Activated gamma-delta T cell (primary cell): Measurements from ENCODE around the gene MAML3.

Experiments used
- DNase-seq: peaks from one replicate; lab custom pipeline; 2025; lab: John Stamatoyannopoulos, UW

MAML3 gene

GRCh38 chr4:140071806-140072205 lies 82.2 kb downstream of the MAML3 start:
- DNase-seq: no peak

DNA sequence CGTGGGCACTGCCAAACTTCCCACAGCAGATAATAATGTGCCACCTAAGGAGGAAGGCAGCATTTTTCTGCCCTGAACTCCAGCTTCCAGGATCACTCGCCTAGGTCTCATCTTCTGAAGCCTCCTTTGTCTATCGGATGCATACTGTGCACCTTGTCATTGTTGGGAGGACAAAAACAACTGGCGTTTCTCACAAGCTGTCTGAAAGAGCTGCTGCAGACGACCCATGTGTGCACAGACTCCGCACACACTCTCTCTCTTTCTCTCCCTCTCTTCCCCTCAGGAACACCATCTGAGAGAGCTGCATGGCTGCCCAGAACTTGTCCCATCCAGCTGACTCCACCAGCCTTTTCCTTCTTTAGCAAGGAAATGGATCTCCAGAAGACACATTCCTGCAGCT lies 83.0 kb downstream of the MAML3 start:
- DNase-seq: no peak

GRCh38 chr4:140070366-140070765 lies 83.6 kb downstream of the MAML3 start:
- DNase-seq: no peak

- no peak for DNase-seq
These were observed 84.9 kb downstream of the MAML3 start for GRCh38 chr4:140069066-140069465.

DNA sequence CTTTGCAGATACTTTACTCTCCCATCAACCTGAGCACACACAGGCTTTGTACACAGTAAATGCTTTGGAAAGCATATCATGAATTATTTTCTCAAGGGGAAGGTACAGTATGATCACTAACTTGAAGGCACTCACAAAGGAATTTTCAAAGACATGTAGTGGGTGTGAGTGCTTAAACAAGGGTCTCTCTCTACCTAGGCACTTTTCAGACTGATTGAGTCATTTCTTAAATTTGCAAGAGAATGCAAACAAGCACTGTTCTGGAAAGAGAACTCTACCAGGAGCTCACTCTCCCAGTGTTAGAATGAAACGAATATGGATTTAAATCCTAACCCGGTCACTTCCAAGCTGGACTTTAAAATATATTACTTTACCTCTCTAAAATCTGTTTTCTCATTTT lies 85.7 kb downstream of the MAML3 start:
- no peak for DNase-seq

DNA sequence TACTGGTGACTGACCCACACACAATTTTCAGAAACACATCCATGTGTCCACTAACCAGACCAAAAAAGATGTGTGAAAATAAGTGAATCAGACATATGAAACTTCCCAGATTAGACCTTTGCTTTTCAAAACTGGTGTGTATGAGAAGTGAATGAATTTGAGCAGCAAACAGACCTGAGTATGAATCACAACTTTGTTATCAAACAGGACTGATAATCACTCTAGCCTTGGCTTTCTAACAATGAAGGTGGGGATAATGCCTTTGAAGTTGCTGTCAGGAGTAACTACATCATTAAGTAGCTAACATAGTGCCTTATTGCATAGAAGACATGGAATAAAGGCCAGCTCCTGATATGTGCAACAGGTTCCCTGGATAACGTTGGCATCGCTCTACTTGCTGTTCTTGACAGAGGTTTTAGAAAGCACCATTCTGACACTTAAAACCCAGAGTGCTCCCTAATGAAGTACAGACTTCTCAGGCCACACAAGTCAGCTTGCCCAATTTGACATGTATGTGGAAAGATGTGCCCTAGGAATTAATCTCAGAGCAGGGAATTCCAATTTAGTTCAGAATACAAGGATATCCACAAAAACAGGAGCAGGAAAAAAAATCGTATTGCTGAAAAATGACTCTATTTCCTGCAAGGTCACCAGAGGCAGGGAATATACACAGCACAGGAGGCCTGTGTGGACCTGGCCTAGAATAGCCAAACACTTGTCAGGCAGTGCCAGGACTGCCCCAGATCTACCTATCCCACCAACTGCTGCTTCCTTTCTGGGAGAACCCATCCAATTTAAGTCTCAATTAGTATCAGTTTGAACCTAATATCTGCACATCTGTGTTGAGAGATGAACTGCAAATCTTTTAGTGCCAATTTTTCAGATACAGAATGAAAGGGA lies 87.7 kb downstream of the MAML3 start:
- DNase-seq: no peak

DNA sequence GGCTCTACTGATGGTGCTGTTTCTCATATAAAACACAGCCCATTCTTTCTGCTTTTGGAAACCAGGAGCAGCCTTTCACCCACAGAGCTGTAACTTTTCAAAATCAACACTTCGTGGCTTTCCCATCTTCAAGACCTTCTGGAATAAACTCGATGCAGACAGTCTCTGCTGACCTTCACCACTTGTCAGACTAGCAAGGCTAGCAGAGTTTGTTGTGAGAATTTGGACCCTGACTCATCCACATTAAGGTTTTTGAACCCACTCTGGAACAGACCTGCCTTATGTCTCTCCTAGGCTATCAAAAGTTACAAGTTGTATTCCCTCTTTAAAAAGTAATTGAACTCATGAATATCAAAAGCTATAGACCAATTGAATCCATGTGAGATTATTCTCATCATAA lies 88.6 kb downstream of the MAML3 start:
- no peak for DNase-seq

DNA sequence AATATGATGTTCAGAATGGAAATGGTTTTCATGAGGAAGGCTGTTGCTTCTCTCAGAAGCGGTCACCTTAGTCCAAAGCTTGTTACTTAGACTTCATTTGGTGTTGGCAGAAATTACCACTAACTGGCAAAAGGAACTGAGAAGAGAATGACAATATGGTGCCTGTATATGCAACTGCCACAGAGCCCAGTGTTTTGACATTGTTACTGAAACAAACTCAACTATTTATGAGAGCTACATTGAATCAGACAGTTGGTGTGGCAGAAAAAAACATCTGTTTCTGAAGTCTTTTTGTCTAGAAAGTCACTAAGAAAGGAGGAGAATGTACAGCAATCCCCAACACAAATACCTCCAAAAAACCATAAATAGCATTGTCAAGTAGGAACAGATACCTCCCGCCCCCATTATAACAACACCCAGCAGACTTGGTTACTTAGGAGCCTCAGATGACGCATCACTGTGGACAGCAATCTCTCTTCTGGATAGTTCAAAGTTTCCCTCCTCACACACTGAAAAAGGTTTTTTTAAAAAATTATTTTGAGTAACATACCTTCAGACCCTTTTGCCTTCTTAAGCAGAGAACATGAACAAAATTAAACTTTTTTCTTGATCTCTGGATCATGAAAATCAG lies 92.2 kb downstream of the MAML3 start:
- no peak for DNase-seq

DNA sequence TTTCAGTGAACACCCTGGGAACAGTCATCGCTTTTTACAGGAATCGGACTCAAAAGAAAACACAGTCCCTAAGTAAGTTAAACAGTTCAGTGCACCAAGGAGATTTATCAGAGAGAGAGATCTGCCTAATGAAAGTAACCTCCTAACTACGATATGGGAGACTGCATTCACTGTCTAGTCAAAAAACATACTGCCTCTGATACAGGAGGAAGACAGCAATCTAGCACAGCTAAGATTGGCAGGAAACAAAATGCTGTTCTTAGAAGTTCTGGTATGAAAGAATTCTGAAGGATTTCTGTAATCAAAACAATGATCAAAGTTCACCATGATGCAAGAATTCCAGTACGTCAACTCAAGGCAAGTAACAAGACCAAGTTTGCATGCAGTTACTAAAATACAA lies 92.8 kb downstream of the MAML3 start:
- no peak for DNase-seq

DNA sequence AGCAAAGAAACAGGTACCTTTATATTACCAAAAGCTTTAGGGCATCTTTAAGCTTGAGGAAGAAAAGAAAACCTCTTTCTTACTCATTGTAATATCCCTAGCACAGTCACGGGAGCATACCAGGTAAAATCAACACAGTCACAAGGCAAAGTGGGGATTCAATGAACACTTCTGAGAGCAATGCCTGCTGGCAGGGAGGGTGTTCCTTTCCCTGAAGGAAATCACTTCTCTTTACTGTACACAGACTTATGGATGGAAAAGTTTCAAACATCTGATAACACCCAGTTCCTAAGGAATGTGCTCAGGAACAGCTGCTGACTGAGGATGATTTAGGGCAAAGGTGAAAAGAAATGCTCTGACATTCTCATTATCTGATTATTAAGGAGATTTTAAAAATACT lies 94.8 kb downstream of the MAML3 start:
- no peak for DNase-seq

DNA sequence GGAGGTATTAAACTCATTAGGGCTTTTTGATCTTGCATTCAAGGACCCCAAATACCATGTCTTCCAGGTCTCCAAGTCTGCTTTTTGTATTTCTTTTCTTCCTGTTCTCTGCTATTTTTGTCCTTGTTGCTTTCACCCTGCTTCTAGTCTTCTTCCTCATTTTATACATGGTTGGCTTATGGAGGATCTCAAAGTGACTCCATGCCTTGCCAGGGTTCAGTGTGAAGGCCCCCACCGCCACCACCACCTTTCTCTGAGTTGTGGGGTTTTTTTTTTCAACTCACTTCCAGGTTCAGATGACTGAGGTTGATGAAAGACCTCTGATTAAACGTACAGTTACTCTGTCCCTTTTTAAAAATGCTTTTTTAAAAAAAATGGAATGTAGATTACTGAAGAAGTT lies 96.3 kb downstream of the MAML3 start:
- no peak for DNase-seq

GRCh38 chr4:140056015-140056414 lies 98.0 kb downstream of the MAML3 start:
- no peak for DNase-seq

GRCh38 chr4:140054861-140055260 lies 99.1 kb downstream of the MAML3 start:
- no peak for DNase-seq

GRCh38 chr4:140053185-140053584 lies 100.8 kb downstream of the MAML3 start:
- DNase-seq: no peak

DNA sequence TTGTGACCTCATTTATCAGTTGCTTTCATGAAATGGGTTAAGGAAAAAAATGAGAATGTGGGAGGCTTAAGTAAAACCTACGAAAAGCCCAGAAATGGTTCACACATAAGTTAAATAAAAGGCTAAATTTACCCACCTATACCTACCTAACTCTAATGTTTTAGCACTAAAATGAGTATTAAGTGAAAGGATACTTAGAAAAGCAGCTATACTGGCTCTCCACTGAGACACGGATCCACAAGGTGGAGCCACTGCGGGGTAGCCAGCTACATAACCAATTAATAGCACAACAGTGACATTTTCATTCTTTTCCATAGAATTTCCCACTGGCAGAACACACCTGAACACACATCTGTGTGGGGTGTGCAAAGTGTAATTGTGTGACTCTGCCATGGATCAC lies 101.9 kb downstream of the MAML3 start:
- DNase-seq: no peak

DNA sequence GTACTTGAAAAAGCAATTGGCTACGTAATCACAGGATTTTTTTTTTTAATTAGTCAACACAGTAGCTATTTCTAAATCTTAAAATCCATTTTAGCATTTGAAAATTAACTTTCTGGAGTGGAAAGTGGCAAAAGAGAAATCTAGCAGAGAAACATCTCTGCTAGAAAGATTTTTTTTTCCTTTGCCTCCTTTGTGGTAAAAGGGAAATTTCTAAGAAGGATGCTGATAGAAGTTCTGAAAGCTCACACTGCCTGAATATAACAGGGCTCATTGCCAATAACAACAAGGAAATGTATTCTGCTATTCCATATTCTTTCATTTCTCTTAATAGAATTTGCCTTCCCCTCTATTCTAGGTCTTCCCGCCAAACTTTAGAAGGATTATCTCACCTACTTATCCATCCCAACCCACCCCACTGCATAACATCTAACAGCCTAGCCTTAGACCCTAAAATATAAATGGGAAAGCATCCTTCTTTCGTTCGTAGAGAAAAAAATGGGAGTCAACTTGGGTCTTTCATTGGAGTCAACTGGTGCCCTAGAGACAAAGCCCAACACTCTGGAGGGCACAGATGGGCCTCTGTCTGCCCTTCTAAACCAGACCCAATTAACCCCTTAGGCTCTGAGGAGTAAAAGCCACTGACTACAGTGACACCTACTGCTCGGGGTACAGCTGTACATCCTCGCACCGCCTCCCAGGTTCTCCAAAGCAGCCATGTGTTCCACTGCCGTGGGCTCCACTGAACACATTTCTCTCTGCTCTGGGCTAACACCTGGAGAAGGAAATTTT lies 103.9 kb downstream of the MAML3 start:
- DNase-seq: no peak

- DNase-seq: no peak
These were observed 104.7 kb downstream of the MAML3 start for GRCh38 chr4:140049024-140049848.

DNA sequence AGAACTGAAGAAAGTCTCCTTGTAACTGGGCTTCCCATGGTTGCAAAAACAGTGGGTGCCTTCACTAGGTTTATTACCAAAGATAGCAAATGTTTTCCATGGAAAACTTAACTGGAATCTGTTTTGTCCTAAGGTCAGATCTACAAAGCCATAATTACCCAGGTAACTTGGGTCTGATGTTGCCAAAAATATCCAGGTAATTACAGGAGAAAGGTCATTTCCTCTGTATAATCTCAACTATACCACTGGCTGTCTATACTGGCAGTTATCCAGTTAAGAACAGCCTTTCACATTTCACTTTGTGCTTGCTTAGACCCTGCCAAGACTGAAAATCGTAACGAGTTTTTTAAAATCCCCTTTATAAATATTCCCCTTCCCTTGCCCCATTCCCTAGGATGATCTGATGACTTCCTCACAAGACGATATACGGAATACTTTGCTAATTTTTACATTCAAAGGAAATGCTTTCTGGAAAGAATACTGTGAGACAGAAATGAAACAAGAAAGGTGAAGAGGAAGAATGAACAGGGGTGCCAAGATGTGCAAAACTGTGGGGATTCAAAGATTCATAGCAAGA lies 105.5 kb downstream of the MAML3 start:
- DNase-seq: no peak

GRCh38 chr4:140047786-140048185 lies 106.2 kb downstream of the MAML3 start:
- no peak for DNase-seq

DNA sequence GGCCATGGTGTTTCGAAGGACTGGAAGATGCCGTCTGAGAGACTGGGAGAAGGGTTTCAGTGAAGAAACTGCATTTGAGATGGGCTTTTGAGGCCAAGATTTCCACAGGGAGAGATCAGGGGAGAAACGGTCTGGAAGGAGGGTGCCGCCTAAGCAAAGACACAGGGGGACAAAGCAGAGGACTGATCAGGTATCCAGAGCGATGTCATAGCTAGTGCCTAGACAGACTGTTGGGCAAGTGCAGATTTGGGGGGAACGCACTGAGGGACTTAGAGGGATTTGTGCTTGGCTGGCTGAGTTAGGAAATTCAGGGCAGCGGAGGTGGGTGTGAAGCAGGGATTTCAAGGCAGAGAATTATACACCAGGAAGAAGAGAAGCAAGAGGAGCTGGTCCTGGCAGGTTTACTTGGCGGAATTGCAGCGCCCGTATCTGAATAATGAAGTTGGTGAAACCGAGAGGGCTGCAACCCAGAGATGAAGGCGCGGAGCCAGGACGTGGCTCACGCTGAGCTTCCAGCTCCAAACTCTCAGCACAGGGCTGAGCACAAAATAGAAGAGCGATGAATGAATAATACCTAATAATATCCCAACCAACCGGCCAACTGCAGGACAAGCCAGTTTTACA lies 106.9 kb downstream of the MAML3 start:
- no peak for DNase-seq

DNA sequence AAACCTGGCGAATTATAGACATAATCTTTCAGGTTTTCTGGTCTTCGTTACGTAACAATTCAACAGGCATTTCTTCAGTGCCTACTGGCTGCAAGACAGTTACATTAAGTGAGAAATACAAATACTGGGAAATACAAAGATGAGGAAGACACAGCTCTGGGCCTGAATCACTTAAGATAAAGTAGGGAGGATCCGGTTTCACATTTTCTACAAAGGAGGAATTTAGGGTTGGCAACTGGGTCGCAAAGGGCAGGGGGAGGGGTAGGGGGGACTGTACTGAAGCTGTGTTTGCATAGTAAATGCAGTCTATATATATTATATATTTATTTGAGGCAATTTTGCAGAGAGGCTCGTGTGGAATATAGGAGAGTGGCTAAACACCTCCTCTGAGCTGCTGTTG lies 107.4 kb downstream of the MAML3 start:
- no peak for DNase-seq
